ENCODE measurements around the gene PRPF8. TPM values are rescaled to one million over a fixed set of nuclear protein-coding genes. Genes with fewer than 3 reads are reported as not detected.

Gene PRPF8
- total and polyA plus RNA-seq, 7 donors: 25.9 to 155 (median 115) TPM

GRCh38 chr17:1640329-1641064 lies 44.2 kb downstream of the PRPF8 start:
- Histone ChIP-seq H3K9me3 (no peaks in the 10 kb centered on the region), H3K36me3 (no peaks in the 10 kb centered on the region), H3K27ac (no peak overlapping the region), H3K4me1 (peaks cover 0 to 13% (median 11%) of the 10 kb centered on the region in 4 donors), H3K27me3 (peaks cover 0 to 3% (median 0%) of the 10 kb centered on the region in 3 donors), H3K4me3 (no peak overlapping the region)
- intact Hi-C loops (cut with DNase I): no loop called here
- TF ChIP-seq EP300 (IDR thresholded peaks at IDR 0.05) (no peak), POLR2AphosphoS5 (IDR thresholded peaks at IDR 0.05) (no peak), CTCF (IDR thresholded peaks at IDR 0.05) (no peak), POLR2A (IDR thresholded peaks at IDR 0.05) (no peak)
- no peak for DNase-seq
- WGBS, 2 donors: 57 to 82% methylated on average over 23 of the region's 23 CpGs

- H3K4me3 ChIP-seq: no peak overlapping the region
- TF ChIP-seq POLR2A (IDR thresholded peaks at IDR 0.05) (no peak), CTCF (IDR thresholded peaks at IDR 0.05) (no peak), POLR2AphosphoS5 (IDR thresholded peaks at IDR 0.05) (no peak), EP300 (IDR thresholded peaks at IDR 0.05) (no peak)
- intact Hi-C loops (cut with DNase I): no loop called here
Measured at GRCh38 chr17:1639549-1640180, 45.0 kb downstream of the PRPF8 start.

GRCh38 chr17:1638624-1639300 lies 45.9 kb downstream of the PRPF8 start:
- peaks cover 0 to 4% (median 0%) of the 10 kb centered on the region in 4 donors for H3K36me3 ChIP-seq
- no peak for TF ChIP-seq CTCF (IDR thresholded peaks at IDR 0.05)
- no peak for TF ChIP-seq POLR2AphosphoS5 (IDR thresholded peaks at IDR 0.05)
- no peak for TF ChIP-seq EP300 (IDR thresholded peaks at IDR 0.05)
- no peak overlapping the region for H3K4me3 ChIP-seq
- no peaks in the 10 kb centered on the region for H3K9me3 ChIP-seq
- intact Hi-C loops (cut with DNase I): no loop called here
- H3K27me3 ChIP-seq: peaks cover 0 to 3% (median 0%) of the 10 kb centered on the region in 3 donors
- H3K4me1 ChIP-seq: peaks cover 0 to 6% (median 6%) of the 10 kb centered on the region in 4 donors
- 81 to 86% methylated on average over 19 of the region's 19 CpGs for WGBS, 2 donors
- H3K27ac ChIP-seq: no peak overlapping the region
- no peak for DNase-seq

More at GRCh38 chr17:1639549-1640180, 45.0 kb downstream of the PRPF8 start:
- DNase-seq: no peak
- 59 to 82% methylated on average over 11 of the region's 11 CpGs for WGBS, 2 donors
- H3K27me3 ChIP-seq: peaks cover 0 to 3% (median 0%) of the 10 kb centered on the region in 3 donors
- H3K9me3 ChIP-seq: no peaks in the 10 kb centered on the region
- no peak overlapping the region for H3K27ac ChIP-seq
- peaks cover 0 to 4% (median 0%) of the 10 kb centered on the region in 4 donors for H3K36me3 ChIP-seq
- H3K4me1 ChIP-seq: peaks cover 0 to 13% (median 11%) of the 10 kb centered on the region in 4 donors

- TF ChIP-seq CTCF (IDR thresholded peaks at IDR 0.05) (no peak), EP300 (IDR thresholded peaks at IDR 0.05) (no peak), POLR2AphosphoS5 (IDR thresholded peaks at IDR 0.05) (no peak), POLR2A (IDR thresholded peaks at IDR 0.05) (no peak)
- Histone ChIP-seq H3K27ac (no peak overlapping the region), H3K27me3 (peaks cover 0 to 3% (median 0%) of the 10 kb centered on the region in 3 donors), H3K9me3 (no peaks in the 10 kb centered on the region), H3K36me3 (peaks cover 0 to 4% (median 0%) of the 10 kb centered on the region in 4 donors), H3K4me1 (peaks cover 0 to under 1% (median under 1%) of the 10 kb centered on the region in 4 donors), H3K4me3 (no peak overlapping the region)
- intact Hi-C loops (cut with DNase I): no loop called here
- DNase-seq: no peak
- WGBS, 2 donors: 77 to 87% methylated on average over 17 of the region's 17 CpGs
Measured at GRCh38 chr17:1638171-1638590, 46.5 kb downstream of the PRPF8 start.
